Panc1 (cell line): Measurements from ENCODE around the gene KIAA2012. TPM values are rescaled to one million over a fixed set of nuclear protein-coding genes. Genes with fewer than 3 reads are reported as not detected.

Experiments used
- ATAC-seq: fragments of 200-7000 bp; cut with Tn5 transposase; 2 replicates; pipeline ENCODE4 v1.9.1; 2020; ENCODE audit warnings: mild to moderate bottlenecking, moderate library complexity
- BruUV-seq: library from RNA; stranded (reverse); fragments of 400-500 nt; replicated peaks from 2 replicates; lab custom pipeline; 2021; lab: Mats Ljungman, UMichigan
- CTCF ChIA-PET: fragments of 300-600 bp; sonication (Branson Sonifier 250); formaldehyde crosslinking; loops from one replicate; lab custom pipeline; 2022; ENCODE audit warnings: antibody characterized with exemption; lab: Charles Lee
- POLR2A ChIA-PET: fragments of 300-600 bp; sonication (Branson Sonifier 250); formaldehyde crosslinking; loops from one replicate; lab custom pipeline; 2022; ENCODE audit warnings: antibody characterized with exemption; lab: Charles Lee
- DNase-seq: peaks from one replicate; pipeline ENCODE4 v3.0.0-alpha.2; 2010; ENCODE audit warnings: low read depth, low spot score
- H3K27ac ChIP-seq: 2 replicates; pipeline ENCODE4 v1.5.1; 2011; ENCODE audit warnings: mild to moderate bottlenecking, low read length, inconsistent platforms
- H3K27me3 ChIP-seq: fragments of 200-500 bp; sonication (Bioruptor generic); 2 replicates; pipeline ENCODE4 v1.6.0; 2014; ENCODE audit warnings: low read length, inconsistent platforms; ENCODE audit not compliant: control insufficient read depth, insufficient read depth
- H3K36me3 ChIP-seq: fragments of 200-500 bp; sonication (Bioruptor generic); 2 replicates; pipeline ENCODE4 v1.5.1; 2014; ENCODE audit warnings: inconsistent platforms, mild to moderate bottlenecking, low read length, moderate library complexity; ENCODE audit not compliant: control insufficient read depth, insufficient read depth
- H3K4me1 ChIP-seq: 2 replicates; pipeline ENCODE4 v1.5.1; 2011; ENCODE audit warnings: inconsistent platforms, mild to moderate bottlenecking, low read length, moderate library complexity; ENCODE audit not compliant: control insufficient read depth, insufficient read depth
- H3K4me3 ChIP-seq, 2 experiments: 2 replicates each; pipeline ENCODE4 v1.5.1; 2011 to 2012; ENCODE audit warnings: low read depth in 2 of 2, low read length in 2 of 2, mild to moderate bottlenecking in 2 of 2, inconsistent platforms in 1 of 2, moderate library complexity in 1 of 2
- H3K9me3 ChIP-seq: fragments of 200-500 bp; sonication (Bioruptor generic); 2 replicates; pipeline ENCODE4 v1.5.1; 2014; ENCODE audit warnings: low read depth, mild to moderate bottlenecking, inconsistent platforms, low read length, moderate library complexity; ENCODE audit not compliant: control insufficient read depth, insufficient read depth
- POLR2AphosphoS5 ChIP-seq: IDR thresholded peaks from 2 replicates; pipeline ENCODE4 v1.6.1; 2012; ENCODE audit warnings: mild to moderate bottlenecking, low read depth, low read length, moderate library complexity
- SIN3A ChIP-seq: IDR thresholded peaks from 2 replicates; pipeline ENCODE4 v1.6.1; 2012; ENCODE audit warnings: low read depth, mild to moderate bottlenecking, low read length, moderate library complexity, borderline replicate concordance; ENCODE audit not compliant: insufficient read depth
- TCF7L2 ChIP-seq: IDR thresholded peaks from 2 replicates; pipeline ENCODE4 v1.6.1; 2011; ENCODE audit warnings: mild to moderate bottlenecking, low read depth, low read length, inconsistent platforms
- in situ Hi-C: cut with HindIII; loops from 2 replicates; pipeline ENCODE4 v1.10.0; 2016; ENCODE audit warnings: low sequenced_read_pairs, low pct_unique_long_range_greater_than_20kb
- intact Hi-C: fragments of 100-400 bp; cut with micrococcal nuclease; formaldehyde crosslinking; loops from one replicate; pipeline ENCODE4 v1.10.0; 2022; ENCODE audit not compliant: unreplicated experiment
- total RNA-seq: library from RNA; stranded (reverse); gene quantifications from one replicate; pipeline ENCODE4 v1.2.1, GENCODE V29; 2021; ENCODE audit not compliant: unreplicated experiment
- TF ChIP-seq, protein P1 (sequence below): fragments of 450-650 bp; IDR thresholded peaks from 2 replicates; pipeline ENCODE4 v1.5.1; 2017; ENCODE audit warnings: mild to moderate bottlenecking
- TF ChIP-seq, protein P2 (sequence below), 2 experiments: IDR thresholded peaks; 2 replicates each; pipeline ENCODE4 v1.6.1; 2011 to 2012; ENCODE audit warnings: low read depth in 2 of 2, control low read depth in 1 of 2, low read length in 1 of 2, mild to moderate bottlenecking in 1 of 2, moderate library complexity in 1 of 2; ENCODE audit not compliant: insufficient read depth in 1 of 2

Gene KIAA2012
- total RNA-seq, 1 experiment from 2014 or later, result not detected

DNA sequence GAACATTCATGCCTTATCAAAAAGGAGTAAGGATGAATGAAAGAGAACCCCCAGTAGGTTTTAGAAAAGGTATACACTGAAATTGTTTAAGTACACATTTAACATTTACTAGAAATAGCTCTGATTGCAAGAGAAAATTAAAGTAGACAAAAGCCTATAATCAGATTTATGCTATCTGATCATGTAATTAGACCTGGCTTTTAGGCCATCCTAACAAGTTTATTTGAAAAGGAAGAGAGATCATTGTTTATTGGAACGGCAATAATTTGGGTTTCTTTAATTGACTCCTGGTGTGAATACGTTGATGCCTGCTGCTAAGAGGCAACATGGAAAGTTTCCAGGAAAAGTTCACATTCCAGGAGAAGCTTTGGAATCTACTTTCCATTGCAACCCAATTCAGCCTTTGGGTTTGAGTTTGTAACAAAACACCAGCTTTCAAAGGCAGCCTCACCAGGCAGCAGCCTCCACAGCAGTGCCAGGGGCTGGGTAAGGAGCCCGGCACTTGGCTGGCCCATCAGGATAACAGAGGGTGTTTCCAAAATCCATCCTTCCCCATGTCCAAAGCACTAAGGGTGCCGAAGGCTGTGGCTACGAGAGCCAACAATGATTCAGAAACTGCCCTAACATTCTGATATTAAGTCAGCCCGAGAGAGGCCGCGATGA, 21.4 kb upstream of the KIAA2012 start:
- intact Hi-C loops, result no loop called here
- ATAC-seq, result no peak
- Histone ChIP-seq H3K9me3 (no peaks in the 10 kb centered on the region), H3K27ac (no peak overlapping the region), H3K4me3 (no peak overlapping the region), H3K36me3 (no peaks in the 10 kb centered on the region), H3K27me3 (peaks cover 3% of the 10 kb centered on the region; the same call in 1 of the 2 replicates), H3K4me1 (peaks cover 3% of the 10 kb centered on the region; the same call in 1 of the 2 replicates)
- CTCF ChIA-PET, result no interaction called here
- TF ChIP-seq TCF7L2 (no peak), SIN3A (no peak), POLR2AphosphoS5 (no peak)
- TF ChIP-seq, protein P1, sequence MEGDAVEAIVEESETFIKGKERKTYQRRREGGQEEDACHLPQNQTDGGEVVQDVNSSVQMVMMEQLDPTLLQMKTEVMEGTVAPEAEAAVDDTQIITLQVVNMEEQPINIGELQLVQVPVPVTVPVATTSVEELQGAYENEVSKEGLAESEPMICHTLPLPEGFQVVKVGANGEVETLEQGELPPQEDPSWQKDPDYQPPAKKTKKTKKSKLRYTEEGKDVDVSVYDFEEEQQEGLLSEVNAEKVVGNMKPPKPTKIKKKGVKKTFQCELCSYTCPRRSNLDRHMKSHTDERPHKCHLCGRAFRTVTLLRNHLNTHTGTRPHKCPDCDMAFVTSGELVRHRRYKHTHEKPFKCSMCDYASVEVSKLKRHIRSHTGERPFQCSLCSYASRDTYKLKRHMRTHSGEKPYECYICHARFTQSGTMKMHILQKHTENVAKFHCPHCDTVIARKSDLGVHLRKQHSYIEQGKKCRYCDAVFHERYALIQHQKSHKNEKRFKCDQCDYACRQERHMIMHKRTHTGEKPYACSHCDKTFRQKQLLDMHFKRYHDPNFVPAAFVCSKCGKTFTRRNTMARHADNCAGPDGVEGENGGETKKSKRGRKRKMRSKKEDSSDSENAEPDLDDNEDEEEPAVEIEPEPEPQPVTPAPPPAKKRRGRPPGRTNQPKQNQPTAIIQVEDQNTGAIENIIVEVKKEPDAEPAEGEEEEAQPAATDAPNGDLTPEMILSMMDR, result no peak
- TF ChIP-seq, protein P2, sequence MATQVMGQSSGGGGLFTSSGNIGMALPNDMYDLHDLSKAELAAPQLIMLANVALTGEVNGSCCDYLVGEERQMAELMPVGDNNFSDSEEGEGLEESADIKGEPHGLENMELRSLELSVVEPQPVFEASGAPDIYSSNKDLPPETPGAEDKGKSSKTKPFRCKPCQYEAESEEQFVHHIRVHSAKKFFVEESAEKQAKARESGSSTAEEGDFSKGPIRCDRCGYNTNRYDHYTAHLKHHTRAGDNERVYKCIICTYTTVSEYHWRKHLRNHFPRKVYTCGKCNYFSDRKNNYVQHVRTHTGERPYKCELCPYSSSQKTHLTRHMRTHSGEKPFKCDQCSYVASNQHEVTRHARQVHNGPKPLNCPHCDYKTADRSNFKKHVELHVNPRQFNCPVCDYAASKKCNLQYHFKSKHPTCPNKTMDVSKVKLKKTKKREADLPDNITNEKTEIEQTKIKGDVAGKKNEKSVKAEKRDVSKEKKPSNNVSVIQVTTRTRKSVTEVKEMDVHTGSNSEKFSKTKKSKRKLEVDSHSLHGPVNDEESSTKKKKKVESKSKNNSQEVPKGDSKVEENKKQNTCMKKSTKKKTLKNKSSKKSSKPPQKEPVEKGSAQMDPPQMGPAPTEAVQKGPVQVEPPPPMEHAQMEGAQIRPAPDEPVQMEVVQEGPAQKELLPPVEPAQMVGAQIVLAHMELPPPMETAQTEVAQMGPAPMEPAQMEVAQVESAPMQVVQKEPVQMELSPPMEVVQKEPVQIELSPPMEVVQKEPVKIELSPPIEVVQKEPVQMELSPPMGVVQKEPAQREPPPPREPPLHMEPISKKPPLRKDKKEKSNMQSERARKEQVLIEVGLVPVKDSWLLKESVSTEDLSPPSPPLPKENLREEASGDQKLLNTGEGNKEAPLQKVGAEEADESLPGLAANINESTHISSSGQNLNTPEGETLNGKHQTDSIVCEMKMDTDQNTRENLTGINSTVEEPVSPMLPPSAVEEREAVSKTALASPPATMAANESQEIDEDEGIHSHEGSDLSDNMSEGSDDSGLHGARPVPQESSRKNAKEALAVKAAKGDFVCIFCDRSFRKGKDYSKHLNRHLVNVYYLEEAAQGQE (IDR thresholded peaks at IDR 0.05; ENCODE audit: insufficient read depth in 1 of 2, low read depth in 2 of 2, low read length in 1 of 2), result no peak
- no TSS peak for BruUV-seq
- POLR2A ChIA-PET, result no interaction called here
- in situ Hi-C loops, result no loop called here
- DNase-seq, result no peak

DNA sequence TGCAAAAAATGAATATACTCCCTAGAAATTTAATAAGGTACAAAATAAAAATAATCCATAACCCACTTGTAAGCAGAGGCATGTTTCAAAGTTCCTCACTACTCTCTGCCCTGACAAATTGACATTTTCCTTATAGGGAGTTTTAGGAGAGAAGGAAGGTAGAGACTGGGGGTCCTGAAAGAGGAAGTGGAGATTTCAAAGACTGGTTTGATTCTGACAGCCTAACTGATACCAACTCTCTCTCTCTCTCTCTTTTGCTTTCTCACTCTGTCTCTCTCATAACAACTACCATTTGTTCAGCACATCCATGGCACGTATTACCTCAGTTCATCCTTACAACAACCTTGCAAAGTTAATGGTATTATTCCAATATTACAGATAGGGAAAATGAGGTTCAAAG, 20.8 kb upstream of the KIAA2012 start:
- no peaks in the 10 kb centered on the region for H3K9me3 ChIP-seq
- in situ Hi-C loops (no loop called here), intact Hi-C loops (no loop called here)
- H3K27me3 ChIP-seq, result peaks cover 3% of the 10 kb centered on the region; the same call in 1 of the 2 replicates
- H3K4me3 ChIP-seq, result no peak overlapping the region
- POLR2A ChIA-PET, result no interaction called here
- no TSS peak for BruUV-seq
- DNase-seq (no peak), ATAC-seq (no peak)
- TF ChIP-seq SIN3A (no peak), TCF7L2 (no peak), POLR2AphosphoS5 (no peak)
- TF ChIP-seq, protein P2 (IDR thresholded peaks at IDR 0.05; ENCODE audit: insufficient read depth in 1 of 2, low read depth in 2 of 2, low read length in 1 of 2), result no peak
- TF ChIP-seq, protein P1, result no peak
- H3K36me3 ChIP-seq, result no peaks in the 10 kb centered on the region
- H3K27ac ChIP-seq, result no peak overlapping the region
- CTCF ChIA-PET, result no interaction called here
- peaks cover 3% of the 10 kb centered on the region; the same call in 1 of the 2 replicates for H3K4me1 ChIP-seq
